Measurements from ENCODE around the gene IL2RA. TPM values are rescaled to one million over a fixed set of nuclear protein-coding genes. Genes with fewer than 3 reads are reported as not detected.

The IL2RA gene
- total and polyA plus RNA-seq, 9 of the 15 experiments (the other 6 are each of a cell fraction or from before 2014, with no cell fraction given), result 0.95 TPM; not detected in 8

DNA sequence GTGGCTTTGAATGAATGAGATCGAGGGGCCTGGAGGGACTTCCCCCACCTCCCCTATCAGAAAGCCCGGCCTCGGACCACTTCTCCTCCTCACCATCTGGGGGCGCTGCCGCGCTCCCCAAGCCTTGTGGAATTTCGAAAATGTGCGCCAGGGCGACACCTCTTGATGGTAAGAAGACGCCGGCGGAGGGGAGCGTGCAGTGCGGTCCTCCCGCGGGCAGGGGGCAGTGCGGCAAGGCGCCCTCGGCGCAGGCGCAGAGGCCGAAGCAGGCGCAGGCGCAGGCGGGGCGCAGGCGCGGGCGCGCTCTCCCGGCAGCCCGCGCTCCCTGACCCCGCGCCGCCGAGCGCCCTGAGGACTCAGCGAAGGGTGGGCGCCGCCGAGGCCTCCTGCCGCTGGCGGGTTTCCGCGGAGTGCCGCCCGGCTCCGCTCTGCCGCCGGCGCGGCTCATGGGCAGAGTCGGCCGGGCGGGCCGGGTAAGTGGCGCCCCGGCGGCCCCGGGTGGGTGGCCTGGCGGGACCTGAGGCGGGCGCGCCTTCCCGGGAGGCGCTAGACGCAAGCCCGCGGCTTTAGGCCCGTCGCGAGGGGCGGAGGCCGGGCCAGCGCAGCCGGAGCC is 26.7 kb upstream of the IL2RA start, which contains the start of gene RBM17 (continued):
- TF ChIP-seq, protein P1, sequence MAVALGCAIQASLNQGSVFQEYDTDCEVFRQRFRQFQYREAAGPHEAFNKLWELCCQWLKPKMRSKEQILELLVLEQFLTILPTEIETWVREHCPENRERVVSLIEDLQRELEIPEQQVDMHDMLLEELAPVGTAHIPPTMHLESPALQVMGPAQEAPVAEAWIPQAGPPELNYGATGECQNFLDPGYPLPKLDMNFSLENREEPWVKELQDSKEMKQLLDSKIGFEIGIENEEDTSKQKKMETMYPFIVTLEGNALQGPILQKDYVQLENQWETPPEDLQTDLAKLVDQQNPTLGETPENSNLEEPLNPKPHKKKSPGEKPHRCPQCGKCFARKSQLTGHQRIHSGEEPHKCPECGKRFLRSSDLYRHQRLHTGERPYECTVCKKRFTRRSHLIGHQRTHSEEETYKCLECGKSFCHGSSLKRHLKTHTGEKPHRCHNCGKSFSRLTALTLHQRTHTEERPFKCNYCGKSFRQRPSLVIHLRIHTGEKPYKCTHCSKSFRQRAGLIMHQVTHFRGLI (CRISPR knock-in tag; IDR thresholded peaks at IDR 0.05), result no peak
- TF ChIP-seq DDX20 (tag; IDR thresholded peaks at IDR 0.05; ENCODE audit: low read depth) (no peak), GATAD2B (IDR thresholded peaks at IDR 0.05; ENCODE audit: borderline replicate concordance) (peak; percentile 94; the same call in 1 of the 2 replicates), SREBF2 (CRISPR knock-in tag; IDR thresholded peaks at IDR 0.05) (no peak), TCFL5 (CRISPR knock-in tag; conservative IDR thresholded peaks at IDR 0.05) (no peak), SMC3 (conservative IDR thresholded peaks at IDR 0.05; ENCODE audit: insufficient read depth, low read depth, low read length) (peak; percentile 83), NFE2L1 (tag; IDR thresholded peaks at IDR 0.05; ENCODE audit: borderline replicate concordance, low read depth) (no peak), MCM3 (IDR thresholded peaks at IDR 0.05) (no peak), NCOA4 (IDR thresholded peaks at IDR 0.05; ENCODE audit: partially characterized antibody) (no peak), DPF2 (IDR thresholded peaks at IDR 0.05) (no peak), NR3C1 (CRISPR knock-in tag; IDR thresholded peaks at IDR 0.05) (no peak), CCNT2 (IDR thresholded peaks at IDR 0.05; ENCODE audit: borderline replicate concordance, extremely low read depth, insufficient read length, low read depth, low read length) (peak; percentile 77), ETV1 (tag; conservative IDR thresholded peaks at IDR 0.05; ENCODE audit: low read depth) (no peak), ARNT (IDR thresholded peaks at IDR 0.05) (no peak), ZBTB7A (IDR thresholded peaks at IDR 0.05; ENCODE audit: borderline replicate concordance, control insufficient read depth, low read depth, low read length) (peak; percentile 28; the same call in 1 of the 2 replicates)
- TF ChIP-seq, protein P2, sequence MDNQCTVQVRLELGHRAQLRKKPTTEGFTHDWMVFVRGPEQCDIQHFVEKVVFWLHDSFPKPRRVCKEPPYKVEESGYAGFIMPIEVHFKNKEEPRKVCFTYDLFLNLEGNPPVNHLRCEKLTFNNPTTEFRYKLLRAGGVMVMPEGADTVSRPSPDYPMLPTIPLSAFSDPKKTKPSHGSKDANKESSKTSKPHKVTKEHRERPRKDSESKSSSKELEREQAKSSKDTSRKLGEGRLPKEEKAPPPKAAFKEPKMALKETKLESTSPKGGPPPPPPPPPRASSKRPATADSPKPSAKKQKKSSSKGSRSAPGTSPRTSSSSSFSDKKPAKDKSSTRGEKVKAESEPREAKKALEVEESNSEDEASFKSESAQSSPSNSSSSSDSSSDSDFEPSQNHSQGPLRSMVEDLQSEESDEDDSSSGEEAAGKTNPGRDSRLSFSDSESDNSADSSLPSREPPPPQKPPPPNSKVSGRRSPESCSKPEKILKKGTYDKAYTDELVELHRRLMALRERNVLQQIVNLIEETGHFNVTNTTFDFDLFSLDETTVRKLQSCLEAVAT (IDR thresholded peaks at IDR 0.05), result peak; percentile 32 to 94; a peak in 2 of 4 replicates
- TF ChIP-seq, protein P3, sequence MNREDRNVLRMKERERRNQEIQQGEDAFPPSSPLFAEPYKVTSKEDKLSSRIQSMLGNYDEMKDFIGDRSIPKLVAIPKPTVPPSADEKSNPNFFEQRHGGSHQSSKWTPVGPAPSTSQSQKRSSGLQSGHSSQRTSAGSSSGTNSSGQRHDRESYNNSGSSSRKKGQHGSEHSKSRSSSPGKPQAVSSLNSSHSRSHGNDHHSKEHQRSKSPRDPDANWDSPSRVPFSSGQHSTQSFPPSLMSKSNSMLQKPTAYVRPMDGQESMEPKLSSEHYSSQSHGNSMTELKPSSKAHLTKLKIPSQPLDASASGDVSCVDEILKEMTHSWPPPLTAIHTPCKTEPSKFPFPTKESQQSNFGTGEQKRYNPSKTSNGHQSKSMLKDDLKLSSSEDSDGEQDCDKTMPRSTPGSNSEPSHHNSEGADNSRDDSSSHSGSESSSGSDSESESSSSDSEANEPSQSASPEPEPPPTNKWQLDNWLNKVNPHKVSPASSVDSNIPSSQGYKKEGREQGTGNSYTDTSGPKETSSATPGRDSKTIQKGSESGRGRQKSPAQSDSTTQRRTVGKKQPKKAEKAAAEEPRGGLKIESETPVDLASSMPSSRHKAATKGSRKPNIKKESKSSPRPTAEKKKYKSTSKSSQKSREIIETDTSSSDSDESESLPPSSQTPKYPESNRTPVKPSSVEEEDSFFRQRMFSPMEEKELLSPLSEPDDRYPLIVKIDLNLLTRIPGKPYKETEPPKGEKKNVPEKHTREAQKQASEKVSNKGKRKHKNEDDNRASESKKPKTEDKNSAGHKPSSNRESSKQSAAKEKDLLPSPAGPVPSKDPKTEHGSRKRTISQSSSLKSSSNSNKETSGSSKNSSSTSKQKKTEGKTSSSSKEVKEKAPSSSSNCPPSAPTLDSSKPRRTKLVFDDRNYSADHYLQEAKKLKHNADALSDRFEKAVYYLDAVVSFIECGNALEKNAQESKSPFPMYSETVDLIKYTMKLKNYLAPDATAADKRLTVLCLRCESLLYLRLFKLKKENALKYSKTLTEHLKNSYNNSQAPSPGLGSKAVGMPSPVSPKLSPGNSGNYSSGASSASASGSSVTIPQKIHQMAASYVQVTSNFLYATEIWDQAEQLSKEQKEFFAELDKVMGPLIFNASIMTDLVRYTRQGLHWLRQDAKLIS (CRISPR knock-in tag; IDR thresholded peaks at IDR 0.05), result no peak
- TF ChIP-seq, protein P4, sequence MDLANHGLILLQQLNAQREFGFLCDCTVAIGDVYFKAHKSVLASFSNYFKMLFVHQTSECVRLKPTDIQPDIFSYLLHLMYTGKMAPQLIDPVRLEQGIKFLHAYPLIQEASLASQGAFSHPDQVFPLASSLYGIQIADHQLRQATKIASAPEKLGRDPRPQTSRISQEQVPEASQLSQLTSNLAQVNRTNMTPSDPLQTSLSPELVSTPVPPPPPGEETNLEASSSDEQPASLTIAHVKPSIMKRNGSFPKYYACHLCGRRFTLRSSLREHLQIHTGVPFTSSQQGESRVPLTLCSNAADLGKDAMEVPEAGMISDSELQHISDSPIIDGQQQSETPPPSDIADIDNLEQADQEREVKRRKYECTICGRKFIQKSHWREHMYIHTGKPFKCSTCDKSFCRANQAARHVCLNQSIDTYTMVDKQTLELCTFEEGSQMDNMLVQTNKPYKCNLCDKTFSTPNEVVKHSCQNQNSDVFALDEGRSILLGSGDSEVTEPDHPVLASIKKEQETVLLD (IDR thresholded peaks at IDR 0.05), result peak; percentile 63; the same call in 1 of the 2 replicates
- TF ChIP-seq, protein P5, sequence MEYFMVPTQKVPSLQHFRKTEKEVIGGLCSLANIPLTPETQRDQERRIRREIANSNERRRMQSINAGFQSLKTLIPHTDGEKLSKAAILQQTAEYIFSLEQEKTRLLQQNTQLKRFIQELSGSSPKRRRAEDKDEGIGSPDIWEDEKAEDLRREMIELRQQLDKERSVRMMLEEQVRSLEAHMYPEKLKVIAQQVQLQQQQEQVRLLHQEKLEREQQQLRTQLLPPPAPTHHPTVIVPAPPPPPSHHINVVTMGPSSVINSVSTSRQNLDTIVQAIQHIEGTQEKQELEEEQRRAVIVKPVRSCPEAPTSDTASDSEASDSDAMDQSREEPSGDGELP (CRISPR knock-in tag; IDR thresholded peaks at IDR 0.05; ENCODE audit: borderline replicate concordance), result peak; percentile 82; the same call in 1 of the 2 replicates
